ENCODE results near the gene COX20.

- TF ChIP-seq ZNF121 (CRISPR knock-in tag; IDR thresholded peaks at IDR 0.05) (no peak), ZNF367 (CRISPR knock-in tag; IDR thresholded peaks at IDR 0.05; ENCODE audit: borderline replicate concordance) (no peak), ZBTB25 (CRISPR knock-in tag; IDR thresholded peaks at IDR 0.05) (no peak), SP5 (CRISPR knock-in tag; IDR thresholded peaks at IDR 0.05; ENCODE audit: borderline replicate concordance, low read depth) (no peak)
These were observed 38.6 kb upstream of the COX20 start for GRCh38 chr1:244796719-244797406.

All from HepG2 (cell line).